ENCODE data around the gene MARK1.
"Not testable (repeated sequence)": the region's sequence is repeated elsewhere in the genome, so short reads cannot be mapped to it uniquely, and the experiment has no call there.

- not testable (repeated sequence) for TF ChIP-seq EZH2 (IDR thresholded peaks at IDR 0.05; ENCODE audit: low read length, missing control alignments); CTCF (conservative IDR thresholded peaks at IDR 0.05 in 1 of 2, IDR thresholded peaks at IDR 0.05 in 1 of 2; ENCODE audit: low read depth in 1 of 2, low read length in 2 of 2)
Measured at GRCh38 chr1:220605651-220606050, 77.7 kb downstream of the MARK1 start.
